SJSA1 (cell line): ENCODE data around the gene SLC35E3. TPM values are rescaled to one million over a fixed set of nuclear protein-coding genes. Genes with fewer than 3 reads are reported as not detected.

Experiments used
- DNase-seq, 2 experiments: peaks; one replicate each; pipeline ENCODE4 v3.0.0-alpha.2; 2015 to 2020; ENCODE audit warnings: low spot score in 2 of 2, low read depth in 1 of 2
- H3K27ac ChIP-seq: fragments of 250-450 bp; sonication (Bioruptor Pico); 2 replicates; pipeline ENCODE4 v1.5.1; 2020; ENCODE audit warnings: mild to moderate bottlenecking, moderate library complexity
- H3K27me3 ChIP-seq: fragments of 250-450 bp; sonication (Bioruptor Pico); replicated peaks from 2 replicates; pipeline ENCODE4 v1.5.1; 2020; ENCODE audit warnings: mild to moderate bottlenecking, moderate library complexity
- H3K36me3 ChIP-seq: fragments of 250-450 bp; sonication (Bioruptor Pico); 2 replicates; pipeline ENCODE4 v1.5.1; 2020; ENCODE audit warnings: mild to moderate bottlenecking
- H3K4me1 ChIP-seq: fragments of 250-450 bp; sonication (Bioruptor Pico); replicated peaks from 2 replicates; pipeline ENCODE4 v1.6.1; 2021; ENCODE audit warnings: mild to moderate bottlenecking
- H3K4me3 ChIP-seq: fragments of 250-450 bp; sonication (Bioruptor Pico); 2 replicates; pipeline ENCODE4 v1.5.1; 2020; ENCODE audit warnings: mild to moderate bottlenecking
- H3K9me3 ChIP-seq: fragments of 250-450 bp; sonication (Bioruptor Pico); replicated peaks from 2 replicates; pipeline ENCODE4 v1.5.1; 2020; ENCODE audit warnings: mild to moderate bottlenecking
- total RNA-seq: library from RNA; depleted of rRNA; stranded (reverse); fragments of >200 nt; shearing (Covaris generic); gene quantifications from 2 replicates; pipeline ENCODE4 v1.2.3, GENCODE V29; 2014

SLC35E3 gene
- total RNA-seq, 1 experiment from 2014 or later: 4.9 TPM

DNA sequence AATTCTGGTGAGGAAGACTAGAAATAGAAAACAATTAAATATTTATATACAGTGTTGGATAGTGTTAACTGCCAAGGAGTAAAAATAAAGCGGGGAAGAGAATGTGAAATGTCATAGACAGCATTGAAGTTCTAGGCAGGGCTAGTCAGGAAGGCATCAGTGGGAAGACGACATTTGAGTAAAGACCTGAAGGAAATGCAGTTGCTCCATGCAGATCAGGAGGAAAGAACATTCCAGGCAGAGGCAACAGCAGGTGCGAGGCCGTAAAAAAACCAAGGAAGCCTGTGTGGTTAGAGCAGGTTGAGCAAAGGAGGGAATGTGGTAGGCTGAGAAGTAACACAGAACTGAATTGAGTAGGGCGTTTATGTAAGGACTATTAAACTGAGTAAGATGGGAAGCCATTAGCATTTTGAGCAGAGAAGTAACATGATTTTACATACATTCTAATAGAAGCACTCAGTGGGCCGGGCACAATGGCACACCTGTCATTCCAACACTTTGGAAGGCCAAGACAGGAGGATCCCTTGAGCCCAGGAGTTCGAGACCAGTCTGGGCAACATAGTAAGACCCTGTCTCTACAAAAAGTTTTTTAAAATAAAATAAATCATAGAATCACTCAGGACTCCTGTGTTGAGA is 14.9 kb downstream of the SLC35E3 start:
- Histone ChIP-seq H3K27ac (no peak overlapping the region), H3K27me3 (peaks cover 82% of the 10 kb centered on the region), H3K4me1 (no peaks in the 10 kb centered on the region), H3K9me3 (peaks cover 10% of the 10 kb centered on the region), H3K4me3 (no peak overlapping the region), H3K36me3 (no peaks in the 10 kb centered on the region)
- peak; percentile 78 to 93 for DNase-seq

DNA sequence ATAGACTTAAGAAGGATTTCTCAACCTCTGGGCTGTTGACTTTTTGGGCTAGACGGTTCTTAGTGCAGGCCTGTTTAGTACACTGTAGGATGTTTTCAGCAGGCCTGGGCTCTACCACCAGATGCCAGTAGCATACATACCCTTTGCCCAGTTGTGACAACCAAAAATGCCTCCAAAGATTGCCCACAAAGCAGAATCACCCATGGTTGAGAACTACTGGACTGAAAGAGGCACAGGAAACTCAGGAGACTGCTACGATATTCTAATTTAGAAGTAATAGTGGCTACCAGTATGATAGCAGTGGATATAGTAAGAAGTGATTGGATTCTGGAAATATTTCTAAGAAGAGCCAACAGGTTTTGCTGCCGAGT is 15.5 kb downstream of the SLC35E3 start:
- no peaks in the 10 kb centered on the region for H3K4me1 ChIP-seq
- no peaks in the 10 kb centered on the region for H3K36me3 ChIP-seq
- H3K9me3 ChIP-seq: peaks cover 9% of the 10 kb centered on the region; the same call in 1 of the 2 replicates
- no peak overlapping the region for H3K4me3 ChIP-seq
- H3K27ac ChIP-seq: no peak overlapping the region
- peak; percentile 81 to 90 for DNase-seq
- H3K27me3 ChIP-seq: peaks cover 82% of the 10 kb centered on the region

DNA sequence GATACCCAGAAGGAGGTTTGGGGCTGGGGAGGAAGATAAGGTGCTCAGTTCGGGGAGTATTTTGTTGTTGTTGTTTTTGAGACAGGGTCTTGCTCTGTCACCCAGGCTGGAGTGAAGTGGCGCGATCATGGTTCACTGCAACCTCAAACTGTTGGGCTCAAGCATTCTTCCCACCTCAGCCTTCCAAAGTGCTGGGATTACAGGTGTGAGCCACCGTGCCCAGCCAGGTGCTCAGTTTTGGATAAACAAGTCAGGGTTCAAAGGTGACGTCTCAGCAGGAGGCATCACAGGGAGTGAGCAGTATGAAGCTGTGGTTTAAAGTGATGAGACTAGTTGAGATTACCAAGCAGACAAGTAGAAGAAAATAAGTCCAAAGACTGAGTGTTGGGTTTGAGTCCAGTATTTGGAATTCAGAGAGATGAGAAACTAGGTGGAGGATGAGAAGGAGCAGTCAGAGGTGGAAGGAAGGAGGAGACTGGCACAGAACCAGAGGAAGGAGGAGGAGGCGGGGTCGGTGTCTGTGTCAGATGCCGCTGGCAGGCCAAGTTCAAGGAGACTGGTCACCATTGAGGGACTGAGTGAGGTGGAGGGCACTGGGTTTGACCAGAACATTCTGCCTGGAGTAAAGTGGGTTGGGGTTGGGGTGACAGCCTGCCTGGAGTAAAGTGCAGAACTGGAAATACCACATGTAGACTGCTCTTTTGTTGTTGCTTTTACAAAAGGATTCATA is 16.1 kb downstream of the SLC35E3 start:
- Histone ChIP-seq H3K9me3 (peaks cover 9% of the 10 kb centered on the region; the same call in 1 of the 2 replicates), H3K4me1 (no peaks in the 10 kb centered on the region), H3K4me3 (no peak overlapping the region), H3K27ac (no peak overlapping the region), H3K27me3 (peaks cover 83% of the 10 kb centered on the region), H3K36me3 (no peaks in the 10 kb centered on the region)
- DNase-seq: peak; percentile 82 to 98

DNA sequence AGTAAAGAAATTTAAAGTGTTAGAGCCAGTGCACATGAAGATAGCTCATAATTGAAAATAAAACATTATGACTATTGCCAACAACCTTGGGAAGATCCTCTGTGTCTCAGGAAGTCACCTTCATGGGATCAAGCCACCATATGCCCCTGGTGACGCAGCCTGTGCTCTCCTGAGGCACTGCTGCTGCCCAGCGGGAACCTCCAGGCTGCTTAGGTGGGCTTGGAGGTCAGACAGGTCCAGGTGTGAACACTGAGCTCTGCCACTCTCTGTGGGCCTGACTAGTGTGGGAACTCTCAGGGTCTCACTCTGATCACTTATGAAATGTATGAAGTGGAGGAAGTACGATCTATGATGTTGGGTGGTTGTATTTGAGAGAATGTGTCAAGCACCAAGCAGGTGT is 16.7 kb downstream of the SLC35E3 start:
- Histone ChIP-seq H3K27ac (no peak overlapping the region), H3K9me3 (peaks cover 9% of the 10 kb centered on the region; the same call in 1 of the 2 replicates), H3K4me3 (no peak overlapping the region), H3K27me3 (peaks cover 81% of the 10 kb centered on the region), H3K4me1 (no peaks in the 10 kb centered on the region), H3K36me3 (no peaks in the 10 kb centered on the region)
- peak in 1 of 2 experiments; percentile 95 for DNase-seq

DNA sequence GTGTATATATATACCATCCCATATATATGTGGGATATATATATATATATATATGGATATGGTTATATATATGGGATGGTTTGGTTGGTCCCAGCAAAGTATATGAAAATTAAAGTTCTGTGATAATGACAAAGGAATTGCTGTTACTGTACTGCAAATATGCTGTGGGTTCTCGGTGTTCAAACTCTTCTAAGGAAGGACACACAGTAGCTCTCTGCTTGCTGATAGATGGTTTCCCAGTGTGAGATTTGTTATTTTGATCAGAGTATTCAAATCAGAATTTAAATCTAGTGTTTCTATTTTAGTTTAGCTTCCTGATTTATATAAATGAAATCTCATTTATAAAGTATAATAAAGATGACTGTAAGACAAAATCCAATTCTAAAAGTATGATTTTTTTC is 19.7 kb downstream of the SLC35E3 start:
- peaks cover 16% of the 10 kb centered on the region for H3K9me3 ChIP-seq
- DNase-seq: peak; percentile 58 to 65
- H3K4me3 ChIP-seq: no peak overlapping the region
- H3K4me1 ChIP-seq: no peaks in the 10 kb centered on the region
- H3K36me3 ChIP-seq: no peaks in the 10 kb centered on the region
- no peak overlapping the region for H3K27ac ChIP-seq
- H3K27me3 ChIP-seq: peaks cover 94% of the 10 kb centered on the region

DNA sequence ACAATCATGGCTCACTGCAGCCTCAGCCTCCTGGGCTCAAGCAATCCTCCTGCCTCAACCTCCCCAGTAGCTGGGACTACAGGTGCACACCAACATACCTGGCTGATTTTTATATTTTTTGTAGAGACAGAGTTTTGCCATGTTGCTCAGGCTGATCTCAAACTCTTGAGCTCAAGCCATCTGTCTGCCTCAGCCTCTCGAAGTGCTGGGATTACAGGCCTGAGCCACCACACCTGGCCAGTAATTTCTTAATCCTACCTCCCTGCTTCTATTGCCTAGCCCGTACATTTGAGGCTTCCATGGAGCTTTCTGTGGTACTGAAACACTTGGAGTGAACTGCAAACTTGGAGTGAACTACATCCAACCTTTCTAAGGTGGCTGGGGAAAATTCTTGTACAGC is 20.7 kb downstream of the SLC35E3 start:
- H3K27me3 ChIP-seq: peaks cover 94% of the 10 kb centered on the region

DNA sequence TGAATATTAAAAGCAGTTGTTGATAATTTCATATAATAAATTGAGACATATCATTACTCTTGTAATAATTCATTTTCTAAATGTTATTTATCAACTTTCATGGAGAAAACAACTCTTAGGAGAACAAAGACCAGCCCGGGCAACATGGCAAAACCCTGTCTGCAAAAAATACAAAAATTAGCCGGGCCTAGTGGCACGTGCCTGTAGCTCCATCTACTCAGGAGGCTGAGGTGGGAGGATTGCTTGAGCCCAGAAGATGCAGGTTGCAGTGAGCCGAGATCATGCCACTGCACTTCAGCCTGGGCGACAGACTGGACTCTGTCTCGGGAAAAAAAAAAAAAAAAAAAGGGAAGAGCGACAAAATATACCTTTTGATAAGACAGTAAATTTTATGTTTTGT is 21.2 kb downstream of the SLC35E3 start:
- H3K4me3 ChIP-seq: no peak overlapping the region
- H3K4me1 ChIP-seq: no peaks in the 10 kb centered on the region
- no peaks in the 10 kb centered on the region for H3K36me3 ChIP-seq
- peaks cover 13% of the 10 kb centered on the region for H3K9me3 ChIP-seq
- no peak overlapping the region for H3K27ac ChIP-seq
- DNase-seq: peak; percentile 71 to 91
- peaks cover 94% of the 10 kb centered on the region for H3K27me3 ChIP-seq

More for the DNA sequence above, 20.7 kb downstream of the SLC35E3 start:
- no peak overlapping the region for H3K4me3 ChIP-seq
- H3K36me3 ChIP-seq: no peaks in the 10 kb centered on the region
- peaks cover 13% of the 10 kb centered on the region for H3K9me3 ChIP-seq
- H3K27ac ChIP-seq: no peak overlapping the region
- H3K4me1 ChIP-seq: no peaks in the 10 kb centered on the region
- peak in 1 of 2 experiments; percentile 87 for DNase-seq

DNA sequence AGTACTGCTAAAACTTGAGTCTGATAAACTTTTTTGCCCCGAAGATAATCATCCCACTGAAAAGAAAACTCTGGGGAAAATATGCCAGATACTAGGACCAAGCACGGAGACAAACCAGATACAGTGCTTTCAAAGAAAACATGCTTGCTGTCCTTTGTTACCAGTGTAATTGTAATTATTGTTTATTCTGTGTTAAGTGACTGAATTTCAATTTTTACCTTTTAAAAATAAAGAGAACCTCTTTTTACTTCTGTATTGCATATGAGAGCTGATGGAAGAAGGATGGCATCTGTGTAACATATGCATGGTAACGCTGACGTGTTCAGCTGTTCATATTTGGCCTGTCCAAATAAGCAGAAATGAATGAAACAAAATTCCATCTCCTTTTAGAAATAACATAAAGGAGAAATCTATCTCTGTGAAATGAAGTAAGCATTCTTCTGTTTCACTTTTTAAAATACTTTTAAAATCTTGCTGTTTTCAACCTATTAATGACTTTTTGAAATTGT is 22.5 kb downstream of the SLC35E3 start:
- H3K27me3 ChIP-seq: peaks cover 94% of the 10 kb centered on the region
- H3K36me3 ChIP-seq: no peaks in the 10 kb centered on the region
- peaks cover 13% of the 10 kb centered on the region for H3K9me3 ChIP-seq
- H3K4me1 ChIP-seq: no peaks in the 10 kb centered on the region
- DNase-seq: peak; percentile 70 to 78
- H3K4me3 ChIP-seq: no peak overlapping the region
- no peak overlapping the region for H3K27ac ChIP-seq

DNA sequence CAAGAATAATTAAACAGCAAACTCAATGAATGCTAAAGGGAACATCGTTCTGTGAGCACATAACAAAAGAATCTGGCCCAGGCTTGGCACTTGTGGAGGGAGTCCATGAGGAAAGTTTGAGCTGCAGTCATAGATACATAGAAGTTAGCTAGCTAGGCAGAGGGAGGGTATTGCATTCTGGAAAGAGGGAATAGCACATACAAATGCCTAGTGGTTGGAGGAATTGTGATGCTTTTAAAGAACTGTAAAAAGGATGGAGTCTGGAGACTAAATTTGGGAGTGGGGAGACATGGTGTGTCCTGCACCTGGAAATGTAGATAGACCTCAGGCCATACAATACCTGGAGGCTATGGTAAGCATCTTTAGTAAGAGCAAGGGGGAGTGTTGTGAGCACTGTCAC is 24.0 kb downstream of the SLC35E3 start:
- H3K9me3 ChIP-seq: peaks cover 10% of the 10 kb centered on the region
- no peak overlapping the region for H3K4me3 ChIP-seq
- H3K27me3 ChIP-seq: peaks cover 90% of the 10 kb centered on the region
- H3K36me3 ChIP-seq: no peaks in the 10 kb centered on the region
- DNase-seq: peak; percentile 81 to 89
- H3K27ac ChIP-seq: no peak overlapping the region
- no peaks in the 10 kb centered on the region for H3K4me1 ChIP-seq

DNA sequence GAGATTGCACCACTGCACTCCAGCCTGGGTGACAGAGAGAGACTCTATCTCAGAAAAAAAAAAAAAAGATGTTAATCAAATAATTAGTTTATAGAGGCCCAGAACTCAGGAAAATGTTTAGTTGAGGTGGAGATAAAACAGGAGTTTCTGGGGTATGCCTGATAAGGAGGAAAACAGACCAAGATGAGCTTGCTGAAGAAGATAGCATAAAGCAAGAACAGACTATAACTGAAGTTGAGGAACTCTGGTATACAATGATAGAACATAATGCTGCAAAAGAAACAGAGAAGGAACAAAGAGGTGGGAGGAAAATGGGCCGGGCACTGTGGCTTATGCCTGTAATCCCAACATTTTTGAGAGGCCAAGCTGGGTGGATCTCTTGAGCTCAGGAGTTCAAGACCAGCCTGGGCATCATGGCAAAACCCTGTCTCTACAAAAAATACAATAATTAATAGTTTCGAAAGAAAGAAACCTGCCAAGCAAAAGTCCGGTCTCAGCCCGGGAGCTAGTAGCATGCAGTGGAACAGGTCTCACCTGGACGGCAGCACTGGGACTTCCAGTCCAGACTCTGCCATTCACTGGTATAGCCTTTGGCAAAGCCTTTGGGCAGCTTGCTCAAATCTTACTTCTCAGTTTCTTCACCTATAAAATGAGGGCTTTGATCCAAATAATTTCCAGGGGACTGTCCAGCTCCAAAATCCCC is 25.4 kb downstream of the SLC35E3 start:
- DNase-seq: peak; percentile 79 to 94
- Histone ChIP-seq H3K4me1 (no peaks in the 10 kb centered on the region), H3K4me3 (no peak overlapping the region), H3K9me3 (peaks cover 10% of the 10 kb centered on the region), H3K36me3 (no peaks in the 10 kb centered on the region), H3K27ac (no peak overlapping the region), H3K27me3 (peaks cover 84% of the 10 kb centered on the region)

DNA sequence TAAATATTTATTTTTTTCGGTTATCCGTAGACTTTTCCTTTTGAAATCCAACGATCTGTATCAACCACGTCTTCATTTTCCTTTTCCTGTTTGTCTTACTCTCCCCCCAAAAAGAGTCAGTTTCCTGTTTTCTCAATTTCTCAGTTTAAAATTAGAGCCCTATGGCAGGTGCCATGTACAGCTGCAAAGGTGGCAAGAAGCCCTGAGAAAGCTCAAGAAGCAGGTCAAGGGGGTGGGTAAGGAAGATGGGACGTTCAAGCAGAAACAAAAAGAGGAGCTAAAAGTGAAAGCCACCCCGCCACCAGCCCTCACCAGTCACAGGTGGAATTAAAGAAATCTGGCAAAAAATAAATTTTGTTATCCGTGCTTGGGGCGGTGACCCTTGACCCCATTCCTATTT is 26.7 kb downstream of the SLC35E3 start:
- Histone ChIP-seq H3K27me3 (peaks cover 80% of the 10 kb centered on the region), H3K27ac (no peak overlapping the region), H3K4me1 (no peaks in the 10 kb centered on the region), H3K9me3 (peaks cover 15% of the 10 kb centered on the region), H3K4me3 (no peak overlapping the region), H3K36me3 (no peaks in the 10 kb centered on the region)
- DNase-seq: peak; percentile 76 to 92

DNA sequence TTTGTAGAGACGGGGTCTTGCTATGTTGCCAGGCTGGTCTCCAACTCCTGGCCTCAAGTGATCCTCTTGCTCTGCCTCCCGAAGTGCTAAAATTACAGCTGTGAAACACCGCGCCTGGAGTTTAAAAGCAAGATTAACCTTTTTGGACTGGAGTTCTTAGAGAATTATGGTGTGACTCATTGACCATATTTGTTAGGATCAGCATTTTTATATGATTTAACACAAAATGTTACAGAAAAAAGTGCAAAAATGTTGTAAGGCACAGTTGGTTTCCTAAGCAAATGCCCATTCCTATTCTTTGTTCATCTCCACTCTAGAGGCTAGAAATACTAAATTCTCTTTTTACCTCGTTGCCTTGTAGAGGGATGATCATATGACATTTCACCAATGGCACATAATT is 27.6 kb downstream of the SLC35E3 start:
- H3K27me3 ChIP-seq: peaks cover 78% of the 10 kb centered on the region
- H3K9me3 ChIP-seq: peaks cover 15% of the 10 kb centered on the region
- H3K4me3 ChIP-seq: no peak overlapping the region
- H3K36me3 ChIP-seq: no peaks in the 10 kb centered on the region
- no peak overlapping the region for H3K27ac ChIP-seq
- DNase-seq: no peak
- H3K4me1 ChIP-seq: no peaks in the 10 kb centered on the region

DNA sequence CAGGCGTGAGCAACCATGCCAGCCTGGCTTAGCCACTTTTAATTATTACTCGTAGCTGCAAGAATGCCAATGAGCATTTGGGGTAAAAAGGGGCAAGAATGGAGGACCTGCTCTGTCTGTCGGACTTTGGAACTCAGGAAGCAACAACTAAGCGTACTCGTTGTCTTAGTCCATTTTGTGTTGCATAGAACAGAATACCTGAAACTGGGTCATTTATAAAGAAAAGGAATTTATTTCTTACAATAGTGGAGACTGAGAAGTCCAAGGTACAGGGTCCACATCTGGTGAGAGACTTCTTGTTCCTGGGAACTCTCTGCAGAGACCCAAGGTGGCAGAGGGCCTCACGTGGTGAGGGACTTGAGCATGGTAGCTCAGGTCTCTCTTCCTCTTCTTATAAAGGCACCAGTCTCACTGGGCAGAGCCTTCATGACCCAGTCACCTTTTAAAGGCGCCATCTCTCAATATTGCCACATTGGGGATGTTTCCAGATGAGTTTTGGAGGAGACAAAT is 29.2 kb downstream of the SLC35E3 start:
- H3K27ac ChIP-seq: no peak overlapping the region
- no peaks in the 10 kb centered on the region for H3K4me1 ChIP-seq
- no peak overlapping the region for H3K4me3 ChIP-seq
- DNase-seq: peak; percentile 80 to 82
- no peaks in the 10 kb centered on the region for H3K36me3 ChIP-seq
- peaks cover 9% of the 10 kb centered on the region for H3K9me3 ChIP-seq
- H3K27me3 ChIP-seq: peaks cover 68% of the 10 kb centered on the region
